Panc1 (cell line): ENCODE measurements around the gene PRKCA.

ENCODE experiments used
- CTCF ChIP-seq: fragments of 450-650 bp; IDR thresholded peaks from 2 replicates; pipeline ENCODE4 v1.5.1; 2017; ENCODE audit warnings: mild to moderate bottlenecking
- POLR2AphosphoS5 ChIP-seq: IDR thresholded peaks from 2 replicates; pipeline ENCODE4 v1.6.1; 2012; ENCODE audit warnings: mild to moderate bottlenecking, low read depth, low read length, moderate library complexity
- SIN3A ChIP-seq: IDR thresholded peaks from 2 replicates; pipeline ENCODE4 v1.6.1; 2012; ENCODE audit warnings: low read depth, mild to moderate bottlenecking, low read length, moderate library complexity, borderline replicate concordance; ENCODE audit not compliant: insufficient read depth
- TCF7L2 ChIP-seq: IDR thresholded peaks from 2 replicates; pipeline ENCODE4 v1.6.1; 2011; ENCODE audit warnings: mild to moderate bottlenecking, low read depth, low read length, inconsistent platforms
- TF ChIP-seq, protein P1 (sequence below), 2 experiments: IDR thresholded peaks; 2 replicates each; pipeline ENCODE4 v1.6.1; 2011 to 2012; ENCODE audit warnings: low read depth in 2 of 2, control low read depth in 1 of 2, low read length in 1 of 2, mild to moderate bottlenecking in 1 of 2, moderate library complexity in 1 of 2; ENCODE audit not compliant: insufficient read depth in 1 of 2

- no peak for TF ChIP-seq CTCF
- TF ChIP-seq SIN3A = no peak
- TF ChIP-seq, protein P1, sequence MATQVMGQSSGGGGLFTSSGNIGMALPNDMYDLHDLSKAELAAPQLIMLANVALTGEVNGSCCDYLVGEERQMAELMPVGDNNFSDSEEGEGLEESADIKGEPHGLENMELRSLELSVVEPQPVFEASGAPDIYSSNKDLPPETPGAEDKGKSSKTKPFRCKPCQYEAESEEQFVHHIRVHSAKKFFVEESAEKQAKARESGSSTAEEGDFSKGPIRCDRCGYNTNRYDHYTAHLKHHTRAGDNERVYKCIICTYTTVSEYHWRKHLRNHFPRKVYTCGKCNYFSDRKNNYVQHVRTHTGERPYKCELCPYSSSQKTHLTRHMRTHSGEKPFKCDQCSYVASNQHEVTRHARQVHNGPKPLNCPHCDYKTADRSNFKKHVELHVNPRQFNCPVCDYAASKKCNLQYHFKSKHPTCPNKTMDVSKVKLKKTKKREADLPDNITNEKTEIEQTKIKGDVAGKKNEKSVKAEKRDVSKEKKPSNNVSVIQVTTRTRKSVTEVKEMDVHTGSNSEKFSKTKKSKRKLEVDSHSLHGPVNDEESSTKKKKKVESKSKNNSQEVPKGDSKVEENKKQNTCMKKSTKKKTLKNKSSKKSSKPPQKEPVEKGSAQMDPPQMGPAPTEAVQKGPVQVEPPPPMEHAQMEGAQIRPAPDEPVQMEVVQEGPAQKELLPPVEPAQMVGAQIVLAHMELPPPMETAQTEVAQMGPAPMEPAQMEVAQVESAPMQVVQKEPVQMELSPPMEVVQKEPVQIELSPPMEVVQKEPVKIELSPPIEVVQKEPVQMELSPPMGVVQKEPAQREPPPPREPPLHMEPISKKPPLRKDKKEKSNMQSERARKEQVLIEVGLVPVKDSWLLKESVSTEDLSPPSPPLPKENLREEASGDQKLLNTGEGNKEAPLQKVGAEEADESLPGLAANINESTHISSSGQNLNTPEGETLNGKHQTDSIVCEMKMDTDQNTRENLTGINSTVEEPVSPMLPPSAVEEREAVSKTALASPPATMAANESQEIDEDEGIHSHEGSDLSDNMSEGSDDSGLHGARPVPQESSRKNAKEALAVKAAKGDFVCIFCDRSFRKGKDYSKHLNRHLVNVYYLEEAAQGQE (IDR thresholded peaks at IDR 0.05; ENCODE audit: insufficient read depth in 1 of 2, low read depth in 2 of 2, low read length in 1 of 2) = no peak
- no peak for TF ChIP-seq POLR2AphosphoS5
- no peak for TF ChIP-seq TCF7L2
Measured at GRCh38 chr17:66399441-66399840, 97.0 kb downstream of the PRKCA start.
